Prostate gland (tissue), 2 donors: ENCODE results near the gene GPC5. TPM values are rescaled to one million over a fixed set of nuclear protein-coding genes. Genes with fewer than 3 reads are reported as not detected.

ENCODE experiments used
- DNase-seq: peaks from one replicate; pipeline ENCODE4 v3.0.0-alpha.2; 2019; ENCODE audit warnings: low spot score
- H3K27ac ChIP-seq, 2 donors: fragments of 200-600 bp; sonication (generic); 2 replicates each; pipeline ENCODE4 v1.5.1; 2017 to 2019
- H3K27me3 ChIP-seq: fragments of 200-600 bp; sonication (generic); replicated peaks from 2 replicates; pipeline ENCODE4 v1.5.1; 2019; ENCODE audit not compliant: insufficient read depth
- H3K36me3 ChIP-seq, 2 donors: fragments of 200-600 bp; sonication (generic); 1 replicate in 1 of 2; 2 replicates in 1 of 2; pipeline versions ENCODE4 v1.5.1 to v1.8.1; 2017 to 2019
- H3K4me1 ChIP-seq: fragments of 200-600 bp; sonication (generic); replicated peaks from 2 replicates; pipeline ENCODE4 v1.5.1; 2019
- H3K4me3 ChIP-seq, 2 donors: fragments of 200-600 bp; sonication (generic); 2 replicates each; pipeline ENCODE4 v1.5.1; 2017 to 2019
- H3K9me3 ChIP-seq: fragments of 200-600 bp; sonication (generic); 2 replicates; pipeline ENCODE4 v1.5.1; 2017
- POLR2A ChIP-seq: fragments of 450-650 bp; IDR thresholded peaks from one replicate; pipeline ENCODE4 v1.6.1; 2016; ENCODE audit warnings: antibody characterized with exemption, mild to moderate bottlenecking
- POLR2AphosphoS5 ChIP-seq: sonication (generic); formaldehyde crosslinking; IDR thresholded peaks from one replicate; pipeline ENCODE4 v1.6.1; 2017; ENCODE audit warnings: antibody characterized with exemption
- WGBS: methylation state at CpG from one replicate; pipeline ENCODE4 v1.1.5; 2018; 5-methylcytosine and 5-hydroxymethylcytosine counted together
- intact Hi-C: fragments of 100-400 bp; cut with DNase I; formaldehyde crosslinking; loops from one replicate; pipeline ENCODE4 v1.14.2; 2022
- total RNA-seq, 2 donors: library from RNA; depleted of rRNA; stranded (reverse); fragments of >200 nt; gene quantifications; one replicate each; pipeline ENCODE4 v1.1.0, GENCODE V29; 2016
- TF ChIP-seq, protein P1 (sequence below), 4 experiments: fragments of 200-600 bp in 2 of 4; fragments of 450-650 bp in 2 of 4; sonication (generic) in 2 of 4; IDR thresholded peaks; 1 replicate in 3 of 4; 2 replicates in 1 of 4; pipeline ENCODE4 v1.5.1; 2016 to 2019; ENCODE audit warnings: antibody characterized with exemption in 4 of 4, mild to moderate bottlenecking in 2 of 4, moderate library complexity in 2 of 4

The GPC5 gene
- total RNA-seq, 2 donors from 2014 or later = 0.23 to 35.0 TPM

DNA sequence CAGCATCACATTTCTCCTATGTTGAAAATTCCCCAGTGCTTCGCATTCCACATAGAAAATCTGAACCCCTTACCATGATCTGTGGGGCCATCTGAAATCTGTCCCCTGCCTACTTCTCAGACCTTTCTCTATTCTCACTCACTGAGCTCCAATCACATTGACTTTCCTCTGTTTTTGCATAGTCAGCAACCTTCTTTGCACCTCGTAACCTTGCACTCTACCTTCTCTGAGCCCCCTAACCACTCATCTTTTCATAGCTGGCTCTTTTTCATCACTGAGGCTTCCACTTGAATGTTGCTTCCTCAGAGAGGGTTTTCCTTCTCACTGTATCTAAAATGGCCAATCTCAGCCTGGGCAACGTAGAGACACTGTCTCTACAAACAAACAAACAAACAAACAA is 286.3 kb downstream of the GPC5 start:
- H3K4me3 ChIP-seq = no peak overlapping the region
- no peak for DNase-seq
- intact Hi-C loops = no loop called here
- no peaks in the 10 kb centered on the region for H3K36me3 ChIP-seq
- H3K9me3 ChIP-seq = no peaks in the 10 kb centered on the region
- WGBS = 72% methylated on average over 3 of the region's 3 CpGs
- no peak for TF ChIP-seq POLR2A
- no peak for TF ChIP-seq POLR2AphosphoS5
- TF ChIP-seq, protein P1, sequence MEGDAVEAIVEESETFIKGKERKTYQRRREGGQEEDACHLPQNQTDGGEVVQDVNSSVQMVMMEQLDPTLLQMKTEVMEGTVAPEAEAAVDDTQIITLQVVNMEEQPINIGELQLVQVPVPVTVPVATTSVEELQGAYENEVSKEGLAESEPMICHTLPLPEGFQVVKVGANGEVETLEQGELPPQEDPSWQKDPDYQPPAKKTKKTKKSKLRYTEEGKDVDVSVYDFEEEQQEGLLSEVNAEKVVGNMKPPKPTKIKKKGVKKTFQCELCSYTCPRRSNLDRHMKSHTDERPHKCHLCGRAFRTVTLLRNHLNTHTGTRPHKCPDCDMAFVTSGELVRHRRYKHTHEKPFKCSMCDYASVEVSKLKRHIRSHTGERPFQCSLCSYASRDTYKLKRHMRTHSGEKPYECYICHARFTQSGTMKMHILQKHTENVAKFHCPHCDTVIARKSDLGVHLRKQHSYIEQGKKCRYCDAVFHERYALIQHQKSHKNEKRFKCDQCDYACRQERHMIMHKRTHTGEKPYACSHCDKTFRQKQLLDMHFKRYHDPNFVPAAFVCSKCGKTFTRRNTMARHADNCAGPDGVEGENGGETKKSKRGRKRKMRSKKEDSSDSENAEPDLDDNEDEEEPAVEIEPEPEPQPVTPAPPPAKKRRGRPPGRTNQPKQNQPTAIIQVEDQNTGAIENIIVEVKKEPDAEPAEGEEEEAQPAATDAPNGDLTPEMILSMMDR (IDR thresholded peaks at IDR 0.05) = no peak
- H3K4me1 ChIP-seq = no peaks in the 10 kb centered on the region
- no peak overlapping the region for H3K27ac ChIP-seq
- H3K27me3 ChIP-seq = no peaks in the 10 kb centered on the region

DNA sequence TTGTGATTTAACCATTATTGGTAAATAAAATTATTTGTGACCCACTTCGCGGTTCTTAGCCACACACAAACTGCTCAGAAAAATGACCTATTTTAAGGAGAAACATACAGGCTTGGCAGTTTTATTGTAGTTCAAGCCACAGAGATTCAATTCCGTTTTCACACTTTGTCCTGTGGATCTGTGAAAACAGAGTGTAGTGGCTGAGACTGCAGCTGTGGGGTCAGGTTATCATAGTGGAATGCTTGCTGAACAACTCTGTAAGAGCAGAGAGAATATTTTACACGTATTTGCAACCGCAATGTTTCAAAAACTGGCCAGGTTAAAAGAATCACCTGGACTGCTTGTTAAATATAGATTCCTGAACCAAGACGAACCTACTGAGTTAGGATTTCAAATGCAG is 292.5 kb downstream of the GPC5 start:
- intact Hi-C loops = no loop called here
- 60% methylated on average over 6 of the region's 6 CpGs for WGBS
- no peaks in the 10 kb centered on the region for H3K27me3 ChIP-seq

DNA sequence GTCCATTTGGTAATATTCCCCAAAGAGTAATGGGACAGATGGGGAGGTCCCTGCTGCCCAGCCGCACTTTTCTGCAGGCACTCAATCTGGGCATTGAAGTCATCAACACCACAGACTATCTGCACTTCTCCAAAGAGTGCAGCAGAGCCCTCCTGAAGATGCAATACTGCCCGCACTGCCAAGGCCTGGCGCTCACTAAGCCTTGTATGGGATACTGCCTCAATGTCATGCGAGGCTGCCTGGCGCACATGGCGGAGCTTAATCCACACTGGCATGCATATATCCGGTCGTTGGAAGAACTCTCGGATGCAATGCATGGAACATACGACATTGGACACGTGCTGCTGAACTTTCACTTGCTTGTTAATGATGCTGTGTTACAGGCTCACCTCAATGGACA is 295.0 kb downstream of the GPC5 start:
- H3K4me3 ChIP-seq = no peak overlapping the region
- no peak for DNase-seq
- intact Hi-C loops = no loop called here
- no peak overlapping the region for H3K27ac ChIP-seq
- whole genome bisulfite sequencing = 93% methylated on average over 11 of the region's 11 CpGs
- TF ChIP-seq, protein P1 (IDR thresholded peaks at IDR 0.05) = no peak
- TF ChIP-seq POLR2A (no peak), POLR2AphosphoS5 (no peak)
- no peaks in the 10 kb centered on the region for H3K9me3 ChIP-seq
- H3K4me1 ChIP-seq = no peaks in the 10 kb centered on the region
- H3K27me3 ChIP-seq = no peaks in the 10 kb centered on the region
- no peaks in the 10 kb centered on the region for H3K36me3 ChIP-seq

More for the DNA sequence above, 292.5 kb downstream of the GPC5 start:
- no peak for DNase-seq
- H3K4me3 ChIP-seq = no peak overlapping the region
- no peaks in the 10 kb centered on the region for H3K4me1 ChIP-seq
- H3K36me3 ChIP-seq = no peaks in the 10 kb centered on the region
- no peak overlapping the region for H3K27ac ChIP-seq
- no peaks in the 10 kb centered on the region for H3K9me3 ChIP-seq
- TF ChIP-seq, protein P1 (IDR thresholded peaks at IDR 0.05) = no peak
- no peak for TF ChIP-seq POLR2A
- no peak for TF ChIP-seq POLR2AphosphoS5

DNA sequence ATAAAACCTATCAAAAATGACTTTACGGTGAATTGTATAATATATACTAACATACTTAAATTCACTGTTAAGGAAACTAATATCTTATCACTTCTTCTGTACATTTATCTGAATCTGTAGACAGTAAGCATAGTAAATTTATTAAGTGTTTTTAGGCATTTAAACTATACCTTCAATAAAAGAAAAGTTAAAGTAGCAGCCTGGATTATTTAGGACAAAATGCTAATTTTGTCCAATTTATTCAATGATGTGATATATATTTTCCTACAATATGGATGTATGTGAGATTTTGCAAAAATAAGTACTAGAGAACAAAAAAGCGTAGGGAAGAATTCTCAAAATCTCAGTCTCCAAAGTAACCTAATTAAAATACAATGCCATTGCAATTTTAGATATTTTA is 299.9 kb downstream of the GPC5 start:
- Histone ChIP-seq H3K27ac (no peak overlapping the region), H3K36me3 (no peaks in the 10 kb centered on the region), H3K27me3 (no peaks in the 10 kb centered on the region), H3K4me1 (no peaks in the 10 kb centered on the region), H3K9me3 (no peaks in the 10 kb centered on the region), H3K4me3 (no peak overlapping the region)
- TF ChIP-seq POLR2AphosphoS5 (no peak), POLR2A (no peak)
- TF ChIP-seq, protein P1 (IDR thresholded peaks at IDR 0.05) = no peak
- 99% methylated on average over 2 of the region's 2 CpGs for WGBS
- no peak for DNase-seq
- intact Hi-C loops = no loop called here

GRCh38 chr13:91698767-91699166 is 300.3 kb downstream of the GPC5 start:
- H3K4me1 ChIP-seq = no peaks in the 10 kb centered on the region
- no peak for DNase-seq
- intact Hi-C loops = no loop called here
- no peaks in the 10 kb centered on the region for H3K27me3 ChIP-seq
- H3K27ac ChIP-seq = no peak overlapping the region
- TF ChIP-seq POLR2AphosphoS5 = no peak
- WGBS = 87% methylated on average over 3 of the region's 3 CpGs
- no peaks in the 10 kb centered on the region for H3K9me3 ChIP-seq
- no peaks in the 10 kb centered on the region for H3K36me3 ChIP-seq
- H3K4me3 ChIP-seq = no peak overlapping the region
